Fibroblast of pulmonary artery (primary cell): ENCODE data around the gene ARHGAP10.

Experiments used
- DNase-seq: peaks from one replicate; pipeline ENCODE4 v3.0.0-alpha.2; 2010; ENCODE audit warnings: low read depth
- H3K4me3 ChIP-seq: replicated peaks from 2 replicates; pipeline ENCODE4 v1.5.1; 2011; ENCODE audit warnings: low read depth, mild to moderate bottlenecking, control low read depth, low read length, moderate library complexity
- CTCF ChIP-seq: IDR thresholded peaks from 2 replicates; pipeline ENCODE4 v1.5.1; 2011; ENCODE audit warnings: mild to moderate bottlenecking, control low read depth, low read length, inconsistent platforms; ENCODE audit errors: missing control alignments

Gene ARHGAP10

GRCh38 chr4:148022975-148023374, 291.1 kb downstream of the ARHGAP10 start:
- no peak overlapping the region for H3K4me3 ChIP-seq
- DNase-seq = no peak
- TF ChIP-seq CTCF = no peak

- no peak for TF ChIP-seq CTCF
- DNase-seq = no peak
- no peak overlapping the region for H3K4me3 ChIP-seq
Observed at GRCh38 chr4:148023512-148024181, 291.8 kb downstream of the ARHGAP10 start.

- no peak for TF ChIP-seq CTCF
- peak; percentile 21 for DNase-seq
- no peak overlapping the region for H3K4me3 ChIP-seq
Observed at GRCh38 chr4:148025981-148026380, 294.1 kb downstream of the ARHGAP10 start.

- DNase-seq = no peak
- TF ChIP-seq CTCF = no peak
- no peak overlapping the region for H3K4me3 ChIP-seq
Observed at GRCh38 chr4:148027201-148027600, 295.3 kb downstream of the ARHGAP10 start.

- TF ChIP-seq CTCF = no peak
- DNase-seq = no peak
- H3K4me3 ChIP-seq = no peak overlapping the region
Observed at GRCh38 chr4:148029781-148030180, 297.9 kb downstream of the ARHGAP10 start.

GRCh38 chr4:148030193-148030873, 298.4 kb downstream of the ARHGAP10 start:
- DNase-seq = peak; percentile 79
- no peak overlapping the region for H3K4me3 ChIP-seq
- TF ChIP-seq CTCF = no peak

GRCh38 chr4:148034813-148035212, 302.9 kb downstream of the ARHGAP10 start:
- TF ChIP-seq CTCF = no peak
- H3K4me3 ChIP-seq = no peak overlapping the region
- DNase-seq = no peak
